ENCODE measurements around the gene SPOCK2.
"Not testable (repeated sequence)": the region's sequence is repeated elsewhere in the genome, so short reads cannot be mapped to it uniquely, and the experiment has no call there.

Gene SPOCK2

DNA sequence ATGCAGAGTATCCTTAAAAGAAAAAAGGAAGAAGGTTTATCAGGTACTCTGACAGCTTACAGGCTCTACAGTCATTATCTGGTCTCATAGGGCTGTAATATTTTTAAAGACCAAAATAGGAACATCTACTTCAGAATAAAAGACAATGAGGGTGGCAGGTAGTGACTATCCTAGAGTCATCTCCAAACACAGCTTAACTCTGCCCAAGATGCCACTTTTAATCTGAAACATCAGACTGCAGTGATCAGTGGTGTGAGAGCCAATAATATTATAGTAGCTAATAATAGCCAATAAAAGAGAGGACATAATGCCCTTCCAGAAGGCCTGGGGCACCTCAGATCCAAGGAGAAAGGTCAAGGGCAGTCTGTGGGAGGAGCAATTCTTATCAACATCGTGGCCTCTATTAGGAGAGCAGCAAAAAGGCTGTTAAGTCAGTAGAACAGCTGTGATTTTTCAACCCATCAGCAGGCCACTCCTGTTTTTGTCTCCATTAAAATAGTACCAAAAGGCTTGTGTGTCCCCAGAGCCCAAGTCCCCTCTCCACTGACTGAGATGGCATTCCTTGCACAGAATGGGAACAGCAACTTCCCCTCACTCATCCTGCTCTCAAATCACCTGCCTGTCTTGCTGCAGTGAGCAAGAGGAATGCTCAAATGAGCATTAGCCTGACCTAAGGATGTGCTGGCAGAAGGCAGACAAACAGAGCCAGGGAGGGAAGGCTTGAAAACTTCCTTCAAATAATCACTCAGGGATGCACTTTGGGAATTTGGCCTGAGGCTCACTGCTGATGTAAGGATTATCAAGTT lies 20.7 kb upstream of the SPOCK2 start:
- in situ Hi-C loops (cut with HindIII; ENCODE audit: low sequenced_read_pairs), result no loop called here

DNA sequence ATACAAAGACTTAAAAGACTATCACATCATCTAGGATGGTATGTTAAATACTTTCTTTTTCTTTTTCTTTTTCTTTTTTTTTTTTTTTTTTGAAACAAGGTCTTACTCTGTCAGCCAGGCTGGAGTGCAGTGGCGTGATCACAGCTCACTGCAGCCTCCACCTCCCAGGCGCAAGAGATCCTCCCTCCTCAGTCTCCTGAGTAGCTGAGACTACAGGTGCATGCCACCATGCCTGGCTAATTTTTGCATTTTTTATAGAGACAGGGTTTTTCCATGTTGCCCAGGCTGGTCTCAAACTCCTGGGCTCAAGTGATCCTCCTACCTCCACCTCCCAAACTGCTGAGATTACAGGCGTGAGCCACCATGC lies 19.6 kb upstream of the SPOCK2 start:
- in situ Hi-C loops (cut with HindIII; ENCODE audit: low sequenced_read_pairs), result not testable (repeated sequence)

DNA sequence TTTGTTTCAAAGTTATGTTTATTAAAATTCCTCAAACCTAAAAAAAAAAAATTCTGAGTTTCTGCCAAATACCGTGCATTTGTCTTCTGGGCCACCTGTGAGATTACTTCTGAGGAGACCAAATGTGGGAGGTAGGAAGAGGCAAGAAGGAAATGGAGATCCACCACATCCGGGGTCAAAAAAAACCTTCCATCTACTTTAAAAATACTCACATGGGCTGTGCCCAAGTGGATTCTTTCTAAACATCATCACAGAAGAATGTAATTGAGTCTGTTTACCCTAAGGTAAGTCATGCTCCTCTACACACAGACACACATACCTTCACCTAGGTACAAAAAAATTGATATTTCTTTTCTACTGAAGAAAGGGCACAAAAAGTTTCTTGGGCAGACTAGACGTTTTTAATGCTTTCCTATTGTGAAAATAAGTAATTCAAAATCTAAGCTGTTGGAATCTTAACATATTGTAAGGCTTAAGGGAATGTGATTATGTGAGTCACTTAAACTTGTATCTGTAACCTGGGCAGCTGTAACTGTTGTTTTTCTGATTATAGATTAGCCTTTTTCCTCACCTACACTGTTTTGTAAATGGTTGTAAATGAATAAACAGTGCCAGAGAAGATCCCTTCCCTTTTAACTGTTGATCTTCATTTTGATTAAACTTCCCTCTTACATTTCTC lies 19.1 kb upstream of the SPOCK2 start:
- in situ Hi-C loops (cut with HindIII; ENCODE audit: low sequenced_read_pairs), result no loop called here

DNA sequence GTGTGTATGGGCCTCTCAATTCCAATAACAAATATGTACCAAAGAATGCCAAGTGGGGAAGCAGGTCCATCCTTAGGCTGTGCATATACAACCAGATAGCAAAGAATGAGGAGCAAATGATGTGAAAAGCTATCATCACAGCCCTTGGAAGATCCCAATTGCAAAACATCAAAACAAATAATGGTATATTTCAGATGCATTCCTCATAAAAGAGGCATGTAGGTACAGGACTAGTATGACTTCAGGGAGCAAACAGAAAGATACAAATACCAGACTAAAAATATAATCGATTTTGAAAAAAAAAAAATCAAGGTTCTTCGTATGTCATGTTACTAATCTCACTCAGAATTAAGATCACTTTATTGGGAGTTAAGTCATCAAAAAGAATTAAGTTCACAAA lies 18.5 kb upstream of the SPOCK2 start:
- in situ Hi-C loops (cut with HindIII; ENCODE audit: low sequenced_read_pairs), result no loop called here

GRCh38 chr10:72106154-72106849 lies 18.0 kb upstream of the SPOCK2 start:
- in situ Hi-C loops (cut with HindIII; ENCODE audit: low sequenced_read_pairs), result no loop called here

DNA sequence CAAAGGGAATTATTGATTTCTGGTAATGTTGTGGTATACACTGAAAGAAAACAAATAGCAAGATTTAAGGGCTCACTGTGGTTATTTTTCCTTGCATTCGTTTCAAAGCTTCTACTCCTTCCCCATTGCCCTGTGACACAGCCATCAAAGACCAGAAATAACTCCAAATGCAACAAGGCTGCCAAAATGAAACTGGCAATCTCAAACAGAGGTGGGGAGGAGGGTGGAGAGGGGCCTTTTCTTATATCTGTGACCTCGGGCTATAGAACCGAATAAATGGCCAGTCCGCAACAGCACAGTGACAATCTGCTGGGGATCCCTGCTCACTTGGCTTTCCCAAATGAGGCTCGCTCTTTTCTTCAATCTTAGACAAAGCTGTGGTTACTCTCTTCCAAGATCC lies 17.4 kb upstream of the SPOCK2 start:
- in situ Hi-C loops (cut with HindIII; ENCODE audit: low sequenced_read_pairs), result no loop called here

DNA sequence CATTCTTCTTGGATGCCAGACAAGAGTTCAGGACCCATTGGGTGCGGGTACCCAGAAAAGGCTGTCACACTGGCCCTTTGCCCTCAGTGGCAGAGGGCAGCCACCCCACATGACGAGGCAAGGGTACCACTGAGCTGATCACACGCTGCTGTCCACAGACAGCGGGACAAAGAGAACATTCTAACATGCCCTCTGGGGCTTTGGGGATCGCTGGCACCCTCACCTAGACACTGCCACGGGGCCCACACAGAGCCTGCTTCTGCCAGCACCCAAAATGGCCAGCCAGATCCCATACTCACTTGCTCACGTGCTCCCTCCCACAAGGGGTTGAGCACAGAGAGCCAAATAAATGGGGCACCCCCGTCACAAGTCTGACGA lies 16.7 kb upstream of the SPOCK2 start:
- in situ Hi-C loops (cut with HindIII; ENCODE audit: low sequenced_read_pairs), result no loop called here

GRCh38 chr10:72104472-72105097 lies 16.2 kb upstream of the SPOCK2 start:
- in situ Hi-C loops (cut with HindIII; ENCODE audit: low sequenced_read_pairs), result no loop called here

DNA sequence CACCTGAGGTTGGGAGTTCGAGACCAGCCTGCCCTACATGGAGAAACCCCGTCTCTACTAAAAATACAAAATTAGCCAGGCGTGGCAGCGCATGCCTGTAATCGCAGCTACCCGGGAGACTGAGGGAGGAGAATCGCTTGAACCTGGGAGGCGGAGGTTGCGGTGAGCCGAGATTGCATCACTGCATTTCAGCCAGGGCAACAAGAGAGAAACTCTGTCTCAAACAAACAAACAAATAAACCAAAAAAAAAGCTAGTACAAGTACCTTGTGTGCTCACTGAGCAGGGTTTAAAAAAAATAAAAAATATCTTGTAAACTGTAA lies 11.2 kb upstream of the SPOCK2 start:
- in situ Hi-C loops (cut with HindIII; ENCODE audit: low sequenced_read_pairs), result no loop called here

- in situ Hi-C loops (cut with HindIII; ENCODE audit: low sequenced_read_pairs), result no loop called here
These were observed 10.7 kb upstream of the SPOCK2 start for GRCh38 chr10:72098836-72099599.

DNA sequence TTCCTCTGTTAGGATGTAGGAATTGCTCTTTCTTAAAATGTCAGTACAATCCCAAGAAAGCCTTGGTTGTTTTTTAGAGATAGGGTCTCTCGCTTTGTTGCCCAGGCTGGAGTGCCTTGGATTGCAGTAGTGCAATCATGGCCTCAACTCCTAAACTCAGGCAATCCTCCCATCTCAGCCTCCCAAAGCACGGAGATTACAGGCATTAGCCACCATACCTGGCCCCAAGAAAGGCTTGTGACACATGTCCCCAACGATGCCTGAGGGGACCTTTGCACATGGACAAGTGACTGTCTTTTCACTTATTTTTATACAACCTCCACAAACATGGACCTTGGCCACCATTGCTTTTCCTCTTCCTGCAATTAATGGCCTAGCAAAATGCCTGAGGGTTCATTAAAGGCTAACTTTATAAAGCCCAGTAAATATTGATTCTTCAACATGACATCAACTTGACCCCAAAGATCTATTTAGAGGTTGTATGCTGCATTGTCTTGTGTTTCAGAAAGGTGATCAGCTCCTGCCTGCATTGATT lies 10.0 kb upstream of the SPOCK2 start:
- in situ Hi-C loops (cut with HindIII; ENCODE audit: low sequenced_read_pairs), result no loop called here

GRCh38 chr10:72097448-72098300 lies 9.3 kb upstream of the SPOCK2 start:
- in situ Hi-C loops (cut with HindIII; ENCODE audit: low sequenced_read_pairs), result no loop called here

DNA sequence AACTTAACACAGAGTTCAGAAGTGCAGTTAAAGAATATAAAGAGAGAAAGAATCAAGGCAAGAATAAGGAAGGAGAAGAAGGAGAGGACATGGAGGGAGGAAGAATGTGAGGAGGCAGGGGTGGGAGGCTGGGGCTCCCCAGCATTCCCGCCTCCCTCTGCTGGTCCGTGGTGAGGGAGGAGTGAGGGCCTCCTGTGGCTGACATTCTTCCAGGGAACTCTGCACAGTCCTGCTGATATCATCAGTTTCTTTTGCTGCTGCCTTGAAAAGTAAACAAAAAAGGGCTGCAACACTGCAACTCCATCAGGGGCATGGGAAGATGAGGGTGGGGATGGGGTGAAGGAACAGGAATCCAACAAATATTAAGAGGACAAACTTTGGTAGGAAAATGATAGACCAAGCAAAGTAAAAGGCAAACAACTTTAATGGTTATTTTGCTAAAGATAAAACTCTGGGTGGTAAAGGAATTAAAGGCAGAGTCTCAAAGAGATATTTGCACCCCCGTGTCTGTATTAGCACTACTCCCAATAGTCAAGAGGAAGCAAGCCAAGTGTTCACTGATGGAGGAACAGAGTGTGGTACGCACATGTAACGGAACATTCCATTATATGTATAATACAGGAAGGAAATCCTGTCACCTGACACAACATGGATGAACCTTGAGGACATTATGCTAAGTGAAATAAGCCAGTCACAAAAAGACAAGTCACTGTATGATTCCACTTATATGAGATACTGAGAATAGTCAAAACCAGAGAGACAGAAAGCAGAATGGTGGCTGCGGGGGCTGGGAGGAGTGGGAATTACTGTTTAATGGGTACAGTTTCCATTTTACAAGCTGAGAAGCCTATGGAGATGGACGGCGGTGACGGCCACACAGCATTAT lies 8.0 kb upstream of the SPOCK2 start:
- in situ Hi-C loops (cut with HindIII; ENCODE audit: low sequenced_read_pairs), result no loop called here

DNA sequence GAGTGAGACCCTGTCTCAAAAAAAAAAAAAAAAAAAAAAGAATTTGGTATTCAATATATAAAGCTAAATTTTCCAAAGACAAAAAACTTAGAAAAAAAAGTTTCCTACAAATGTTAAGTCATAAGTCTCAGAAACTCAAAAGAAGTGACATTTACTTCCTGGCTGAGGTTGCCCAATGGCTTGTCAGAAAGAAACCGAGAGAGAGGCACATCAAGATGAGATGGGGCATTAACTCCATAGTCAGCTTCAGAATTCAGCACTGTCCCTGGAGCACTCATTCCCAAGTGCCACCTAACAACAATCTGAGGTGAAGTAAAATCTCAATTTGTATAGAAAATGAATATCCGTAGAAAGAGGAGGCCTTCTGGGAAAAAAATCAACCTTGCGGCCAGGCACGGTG lies 6.8 kb upstream of the SPOCK2 start:
- in situ Hi-C loops (cut with HindIII; ENCODE audit: low sequenced_read_pairs), result no loop called here

DNA sequence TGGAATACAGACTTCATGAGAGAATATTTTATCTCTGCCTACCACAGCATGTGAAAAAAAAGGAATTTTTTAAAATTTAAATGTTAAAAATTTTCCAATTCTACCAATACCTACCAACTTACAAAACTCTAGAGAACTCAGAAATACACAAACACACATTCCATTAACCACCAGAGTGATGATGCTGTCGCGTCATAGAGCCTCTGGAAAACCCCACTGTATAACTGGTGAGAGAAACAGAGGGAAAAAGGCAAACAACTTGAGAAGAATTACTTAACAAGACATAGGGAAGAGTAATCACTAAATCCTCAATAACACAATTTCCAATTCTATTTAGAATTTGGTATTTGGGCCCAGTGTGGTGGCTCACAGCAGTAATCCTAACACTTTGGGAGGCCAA lies 6.2 kb upstream of the SPOCK2 start:
- in situ Hi-C loops (cut with HindIII; ENCODE audit: low sequenced_read_pairs), result no loop called here

- in situ Hi-C loops (cut with HindIII; ENCODE audit: low sequenced_read_pairs), result no loop called here
These were observed 5.1 kb upstream of the SPOCK2 start for GRCh38 chr10:72093450-72093849.

DNA sequence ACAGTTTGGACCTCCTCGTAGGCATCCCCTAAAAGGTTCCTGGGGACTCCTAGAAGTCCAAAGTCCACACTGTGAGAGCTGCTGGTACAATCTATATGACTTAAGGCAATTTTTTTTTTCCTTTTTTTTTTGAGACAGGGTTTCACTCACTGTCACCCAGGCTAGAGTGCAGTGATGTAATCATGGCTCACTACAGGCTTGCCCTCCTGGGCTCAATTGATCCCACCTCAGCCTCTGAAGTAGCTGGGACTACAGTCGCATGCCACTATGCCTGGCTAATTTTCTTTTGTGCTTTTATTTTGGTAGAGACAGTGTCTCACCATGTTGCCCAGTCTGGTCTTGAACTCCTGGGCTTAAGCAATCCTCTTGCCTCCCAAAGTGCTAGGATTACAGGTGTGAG lies 4.6 kb upstream of the SPOCK2 start:
- in situ Hi-C loops (cut with HindIII; ENCODE audit: low sequenced_read_pairs), result no loop called here

DNA sequence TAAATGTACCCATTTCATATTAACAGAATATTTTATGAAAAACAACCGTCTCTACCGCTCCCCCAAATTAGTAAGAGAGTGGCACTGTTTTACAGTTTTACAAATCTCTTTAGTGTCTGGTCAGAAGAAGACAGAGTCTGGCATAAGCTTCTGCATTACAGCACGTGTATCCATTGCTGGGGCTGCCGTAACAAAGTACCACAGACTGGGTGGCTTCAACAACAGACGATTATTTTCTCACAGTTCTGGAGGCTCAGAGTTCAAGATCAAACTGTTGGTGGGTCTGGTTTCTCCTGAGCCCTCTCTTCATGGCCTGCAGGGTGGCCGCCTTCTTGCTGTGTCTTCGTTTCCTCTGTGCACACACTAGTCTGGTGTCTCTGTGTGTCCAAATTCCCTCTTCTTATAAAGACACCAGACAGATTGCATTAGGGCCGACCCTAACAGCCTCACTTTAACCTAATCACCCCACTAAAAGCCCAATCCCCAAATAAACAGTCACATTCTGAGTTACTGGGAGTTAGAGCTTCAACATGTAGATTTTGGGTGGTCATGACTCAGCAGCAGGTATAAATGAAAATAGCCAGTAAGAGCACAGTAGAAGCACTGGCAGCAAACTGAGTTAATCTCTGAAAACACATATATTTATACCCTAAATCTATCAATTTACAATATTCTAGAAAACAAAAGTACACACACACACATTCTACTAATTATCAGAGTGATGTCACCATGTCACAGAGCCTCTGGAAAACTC lies 4.0 kb upstream of the SPOCK2 start:
- in situ Hi-C loops (cut with HindIII; ENCODE audit: low sequenced_read_pairs), result no loop called here
